ENCODE results near the gene LONRF2. TPM values are rescaled to one million over a fixed set of nuclear protein-coding genes. Genes with fewer than 3 reads are reported as not detected.

Gene LONRF2
- total RNA-seq, 1 experiment from 2014 or later = 0.33 TPM

DNA sequence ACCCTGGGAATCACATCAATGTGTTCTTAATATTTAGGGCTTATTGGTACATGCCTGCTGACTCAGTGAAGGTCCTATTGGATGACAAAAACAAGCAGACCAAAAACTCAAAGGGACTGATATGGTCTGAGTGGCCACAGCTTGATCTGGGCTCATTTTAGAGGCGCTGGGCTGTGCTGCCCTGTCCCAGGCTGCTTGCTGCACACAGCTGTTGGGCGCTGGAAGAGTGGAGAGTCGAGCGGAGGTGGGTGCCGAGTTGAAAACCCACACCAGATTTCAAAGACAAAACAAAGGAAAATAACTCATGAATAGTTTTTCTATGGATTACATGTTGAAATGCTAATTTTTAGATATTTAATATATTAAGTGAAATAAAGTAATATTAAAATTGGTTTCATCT lies 68.5 kb downstream of the LONRF2 start (continued):
- TF ChIP-seq, protein P1, sequence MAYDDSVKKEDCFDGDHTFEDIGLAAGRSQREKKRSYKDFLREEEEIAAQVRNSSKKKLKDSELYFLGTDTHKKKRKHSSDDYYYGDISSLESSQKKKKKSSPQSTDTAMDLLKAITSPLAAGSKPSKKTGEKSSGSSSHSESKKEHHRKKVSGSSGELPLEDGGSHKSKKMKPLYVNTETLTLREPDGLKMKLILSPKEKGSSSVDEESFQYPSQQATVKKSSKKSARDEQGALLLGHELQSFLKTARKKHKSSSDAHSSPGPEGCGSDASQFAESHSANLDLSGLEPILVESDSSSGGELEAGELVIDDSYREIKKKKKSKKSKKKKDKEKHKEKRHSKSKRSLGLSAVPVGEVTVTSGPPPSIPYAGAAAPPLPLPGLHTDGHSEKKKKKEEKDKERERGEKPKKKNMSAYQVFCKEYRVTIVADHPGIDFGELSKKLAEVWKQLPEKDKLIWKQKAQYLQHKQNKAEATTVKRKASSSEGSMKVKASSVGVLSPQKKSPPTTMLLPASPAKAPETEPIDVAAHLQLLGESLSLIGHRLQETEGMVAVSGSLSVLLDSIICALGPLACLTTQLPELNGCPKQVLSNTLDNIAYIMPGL (CRISPR knock-in tag; IDR thresholded peaks at IDR 0.05) = no peak
- no peak for TF ChIP-seq NR3C1 (CRISPR knock-in tag; conservative IDR thresholded peaks at IDR 0.05; ENCODE audit: low read depth)
- no peak for TF ChIP-seq NFE2L1 (CRISPR knock-in tag; IDR thresholded peaks at IDR 0.05)

GRCh38 chr2:100252811-100253698 lies 69.2 kb downstream of the LONRF2 start:
- H3K27ac Mint-ChIP-seq = no peak overlapping the region
- no peak overlapping the region for H3K4me3 Mint-ChIP-seq
- peaks cover 4% of the 10 kb centered on the region; the same call in 1 of the 2 replicates for H3K9me3 Mint-ChIP-seq
- ATAC-seq (no peak), DNase-seq (ENCODE audit: low spot score) (no peak)
- TF ChIP-seq E2F1 (CRISPR knock-in tag; IDR thresholded peaks at IDR 0.05) = no peak
- POLR2A ChIA-PET = no interaction called here
- no peaks in the 10 kb centered on the region for H3K36me3 Mint-ChIP-seq
- H3K4me1 Mint-ChIP-seq = no peaks in the 10 kb centered on the region
- no peaks in the 10 kb centered on the region for H3K27me3 Mint-ChIP-seq (ENCODE audit: low read depth)
- CTCF ChIA-PET = interaction anchor here (1.1 to 3.0 kb wide), 2 partner anchors 9 to 638 kb away, joined by 3 to 24 read pairs; no protein-coding TSS in a partner anchor

GRCh38 chr2:100250645-100251044 lies 71.7 kb downstream of the LONRF2 start:
- no peak overlapping the region for H3K27ac Mint-ChIP-seq
- H3K4me1 Mint-ChIP-seq = no peaks in the 10 kb centered on the region; the same call in 1 of the 2 replicates
- no peak overlapping the region for H3K4me3 Mint-ChIP-seq
- CTCF ChIA-PET = interaction anchor here (1.4 kb wide), 1 partner anchor 12 kb away, joined by 5 read pairs; no protein-coding TSS in a partner anchor
- no peak for TF ChIP-seq ZNF232 (CRISPR knock-in tag; IDR thresholded peaks at IDR 0.05)
- no peak for TF ChIP-seq E2F1 (CRISPR knock-in tag; IDR thresholded peaks at IDR 0.05)
- no peak for TF ChIP-seq ZNF317 (CRISPR knock-in tag; IDR thresholded peaks at IDR 0.05; ENCODE audit: borderline replicate concordance, low read depth)
- no peak for TF ChIP-seq SOX15 (CRISPR knock-in tag; IDR thresholded peaks at IDR 0.05)
- no peak for TF ChIP-seq FOXP1 (CRISPR knock-in tag; IDR thresholded peaks at IDR 0.05; ENCODE audit: borderline replicate concordance)
- TF ChIP-seq CREM (CRISPR knock-in tag; IDR thresholded peaks at IDR 0.05) = no peak
- no peak for TF ChIP-seq JAZF1 (CRISPR knock-in tag; IDR thresholded peaks at IDR 0.05)
- TF ChIP-seq ZNF396 (CRISPR knock-in tag; IDR thresholded peaks at IDR 0.05; ENCODE audit: borderline replicate concordance) = no peak
- TF ChIP-seq ZBTB21 (CRISPR knock-in tag; IDR thresholded peaks at IDR 0.05; ENCODE audit: borderline replicate concordance) = no peak
- TF ChIP-seq AFF4 (CRISPR knock-in tag; IDR thresholded peaks at IDR 0.05; ENCODE audit: borderline replicate concordance) = no peak
- no peak for TF ChIP-seq ZNF263 (CRISPR knock-in tag; IDR thresholded peaks at IDR 0.05; ENCODE audit: low read depth)
- no peak for TF ChIP-seq SP1 (CRISPR knock-in tag; conservative IDR thresholded peaks at IDR 0.05)
- no peak for TF ChIP-seq PREB (CRISPR knock-in tag; IDR thresholded peaks at IDR 0.05; ENCODE audit: borderline replicate concordance)
- no peak for TF ChIP-seq PRRX2 (CRISPR knock-in tag; IDR thresholded peaks at IDR 0.05)
- TF ChIP-seq, protein P2, sequence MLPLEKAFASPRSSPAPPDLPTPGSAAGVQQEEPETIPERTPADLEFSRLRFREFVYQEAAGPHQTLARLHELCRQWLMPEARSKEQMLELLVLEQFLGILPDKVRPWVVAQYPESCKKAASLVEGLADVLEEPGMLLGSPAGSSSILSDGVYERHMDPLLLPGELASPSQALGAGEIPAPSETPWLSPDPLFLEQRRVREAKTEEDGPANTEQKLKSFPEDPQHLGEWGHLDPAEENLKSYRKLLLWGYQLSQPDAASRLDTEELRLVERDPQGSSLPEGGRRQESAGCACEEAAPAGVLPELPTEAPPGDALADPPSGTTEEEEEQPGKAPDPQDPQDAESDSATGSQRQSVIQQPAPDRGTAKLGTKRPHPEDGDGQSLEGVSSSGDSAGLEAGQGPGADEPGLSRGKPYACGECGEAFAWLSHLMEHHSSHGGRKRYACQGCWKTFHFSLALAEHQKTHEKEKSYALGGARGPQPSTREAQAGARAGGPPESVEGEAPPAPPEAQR (CRISPR knock-in tag; IDR thresholded peaks at IDR 0.05) = no peak
- no peak for TF ChIP-seq GTF2I (CRISPR knock-in tag; conservative IDR thresholded peaks at IDR 0.05)
- no peaks in the 10 kb centered on the region; the same call in 1 of the 2 replicates for H3K9me3 Mint-ChIP-seq
- POLR2A ChIA-PET = no interaction called here
- no peaks in the 10 kb centered on the region for H3K36me3 Mint-ChIP-seq
- DNase-seq (ENCODE audit: low spot score) = no peak
- ATAC-seq = no peak
- no peaks in the 10 kb centered on the region for H3K27me3 Mint-ChIP-seq (ENCODE audit: low read depth)

Data from WTC11 (cell line).